HG03565 (cell line): ENCODE data around the gene ARPC3.
A peak's percentile ranks its signal among the peaks of the same experiment; 100 is the strongest.
"Not testable (repeated sequence)": the region's sequence is repeated elsewhere in the genome, so short reads cannot be mapped to it uniquely, and the experiment has no call there.

Experiments
- ATAC-seq: cut with Tn5 transposase; IDR thresholded peaks from one replicate; pipeline ENCODE4 v1.9.1; 2021; ENCODE audit warnings: mild to moderate bottlenecking, moderate library complexity; ENCODE audit not compliant: unreplicated experiment

The ARPC3 gene

GRCh38 chr12:110420644-110421043 lies 29.5 kb downstream of the ARPC3 start:
- ATAC-seq = not testable (repeated sequence)

- not testable (repeated sequence) for ATAC-seq
These were observed 33.0 kb downstream of the ARPC3 start for GRCh38 chr12:110417113-110417512.

- not testable (repeated sequence) for ATAC-seq
These were observed 40.1 kb downstream of the ARPC3 start for GRCh38 chr12:110410086-110410485.

- not testable (repeated sequence) for ATAC-seq
These were observed 44.9 kb downstream of the ARPC3 start for GRCh38 chr12:110405126-110405662.

- peak; percentile 32 for ATAC-seq
These were observed 46.0 kb downstream of the ARPC3 start for GRCh38 chr12:110403976-110404682.

- ATAC-seq = peak; percentile 64
These were observed 46.8 kb downstream of the ARPC3 start, which contains the start of gene ANAPC7 for GRCh38 chr12:110403146-110403975. Gene ANAPC7, minus strand, starts transcription at chr12:110403708. Its CDS starts 81 bp downstream, at chr12:110403627.
